C4-2B (cell line): ENCODE results near the gene PFKFB3.

Experiments used
- CTCF ChIP-seq: fragments of 450-650 bp; conservative IDR thresholded peaks from 2 replicates; pipeline ENCODE4 v1.5.1; 2017; ENCODE audit warnings: mild to moderate bottlenecking
- ZFX ChIP-seq: fragments of 450-650 bp; IDR thresholded peaks from 2 replicates; pipeline ENCODE4 v1.6.1; 2017

DNA sequence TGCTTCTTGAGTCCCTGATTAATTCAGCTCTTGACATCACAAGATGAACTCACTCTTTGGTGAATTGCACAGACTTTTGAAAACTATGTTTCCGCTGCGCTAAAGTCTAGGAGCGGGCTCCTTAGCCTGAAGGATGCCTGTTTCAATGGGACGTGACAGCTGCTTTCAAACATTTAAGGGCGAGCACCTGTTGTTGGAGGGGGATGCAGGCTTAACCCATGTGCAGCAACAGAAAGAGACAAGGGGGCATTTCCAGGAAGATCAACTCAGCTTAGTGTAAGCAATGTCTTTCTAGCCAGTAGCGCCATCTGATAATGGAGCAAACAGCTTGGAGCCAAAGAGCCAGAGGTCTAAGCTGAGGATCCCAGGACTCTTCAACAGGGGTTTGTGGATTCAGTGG, 8.4 kb upstream of the PFKFB3 start:
- TF ChIP-seq CTCF, result no peak
- TF ChIP-seq ZFX, result no peak
